Colon (tissue), 2 donors: ENCODE measurements around the gene LRRC17.
"Not testable (repeated sequence)": the region's sequence is repeated elsewhere in the genome, so short reads cannot be mapped to it uniquely, and the experiment has no call there.

Source experiments
- FAIRE-seq: peaks from 2 replicates; lab custom pipeline; 2012; peaks lifted over from hg19 to GRCh38; lab: Jason Lieb, UNC
- donor health status: control.
- donor health status: control.

The LRRC17 gene

GRCh38 chr7:102897211-102897631, 15.6 kb upstream of the LRRC17 start:
- FAIRE-seq: no peak

GRCh38 chr7:102897856-102898531, 14.8 kb upstream of the LRRC17 start:
- peak; percentile 28 for FAIRE-seq

GRCh38 chr7:102898532-102898859, 14.3 kb upstream of the LRRC17 start:
- FAIRE-seq: no peak

GRCh38 chr7:102902052-102902451, 10.7 kb upstream of the LRRC17 start:
- not testable (repeated sequence) for FAIRE-seq

- not testable (repeated sequence) for FAIRE-seq
Observed at GRCh38 chr7:102903576-102903975, 9.2 kb upstream of the LRRC17 start.

GRCh38 chr7:102908676-102909075, 4.1 kb upstream of the LRRC17 start:
- no peak for FAIRE-seq

- no peak for FAIRE-seq
Observed at GRCh38 chr7:102913826-102914225, 1.0 kb downstream of the LRRC17 start.

- FAIRE-seq: no peak
Observed at GRCh38 chr7:102914585-102914984, 1.8 kb downstream of the LRRC17 start.

- FAIRE-seq: no peak
Observed at GRCh38 chr7:102916426-102916825, 3.6 kb downstream of the LRRC17 start.

- FAIRE-seq: no peak
Observed at GRCh38 chr7:102916881-102917280, 4.1 kb downstream of the LRRC17 start.

- no peak for FAIRE-seq
Observed at GRCh38 chr7:102917436-102918353, 4.9 kb downstream of the LRRC17 start.

- no peak for FAIRE-seq
Observed at GRCh38 chr7:102918845-102919244, 6.0 kb downstream of the LRRC17 start.

GRCh38 chr7:102925976-102926782, 13.4 kb downstream of the LRRC17 start:
- no peak for FAIRE-seq

GRCh38 chr7:102926783-102927140, 14.0 kb downstream of the LRRC17 start:
- FAIRE-seq: no peak

GRCh38 chr7:102927312-102927933, 14.6 kb downstream of the LRRC17 start:
- FAIRE-seq: no peak

GRCh38 chr7:102931757-102932156, 19.0 kb downstream of the LRRC17 start:
- FAIRE-seq: no peak

- FAIRE-seq: no peak
Observed at GRCh38 chr7:102933763-102934162, 21.0 kb downstream of the LRRC17 start.

GRCh38 chr7:102934239-102934638, 21.4 kb downstream of the LRRC17 start:
- no peak for FAIRE-seq

- no peak for FAIRE-seq
Observed at GRCh38 chr7:102934701-102935100, 21.9 kb downstream of the LRRC17 start.

GRCh38 chr7:102935450-102936115, 22.8 kb downstream of the LRRC17 start:
- no peak for FAIRE-seq

GRCh38 chr7:102938679-102939078, 25.9 kb downstream of the LRRC17 start:
- FAIRE-seq: no peak
